ENCODE measurements around the gene RPH3AL.
"Not testable (repeated sequence)": the region's sequence is repeated elsewhere in the genome, so short reads cannot be mapped to it uniquely, and the experiment has no call there.

RPH3AL gene

GRCh38 chr17:234994-235830 is 117.4 kb downstream of the RPH3AL start:
- not testable (repeated sequence) for DNase-seq

GRCh38 chr17:234163-234993 is 118.2 kb downstream of the RPH3AL start:
- DNase-seq, result not testable (repeated sequence)

DNA sequence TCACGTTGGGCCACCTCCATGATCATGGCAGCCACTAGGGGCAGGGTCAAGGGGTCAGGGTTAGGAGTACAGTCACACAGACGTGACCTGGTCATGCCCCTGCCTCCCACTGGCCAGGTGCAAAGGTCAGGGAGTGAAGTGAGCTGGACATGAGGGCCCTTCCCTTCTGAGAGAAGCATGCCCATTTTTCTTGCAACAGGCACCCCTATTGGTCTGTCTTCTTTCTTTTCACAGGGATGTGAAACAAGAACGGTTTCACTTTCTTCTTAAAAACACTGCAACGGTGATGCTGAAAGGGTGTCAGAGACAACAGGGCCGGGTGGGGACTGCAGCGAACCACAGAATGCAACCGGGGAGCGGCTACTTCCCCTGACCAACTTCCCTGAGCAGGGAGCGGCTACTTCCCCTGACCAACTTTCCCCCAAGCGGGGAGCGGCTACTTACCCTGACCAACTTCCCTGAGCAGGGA is 119.1 kb downstream of the RPH3AL start:
- DNase-seq, result no peak

DNA sequence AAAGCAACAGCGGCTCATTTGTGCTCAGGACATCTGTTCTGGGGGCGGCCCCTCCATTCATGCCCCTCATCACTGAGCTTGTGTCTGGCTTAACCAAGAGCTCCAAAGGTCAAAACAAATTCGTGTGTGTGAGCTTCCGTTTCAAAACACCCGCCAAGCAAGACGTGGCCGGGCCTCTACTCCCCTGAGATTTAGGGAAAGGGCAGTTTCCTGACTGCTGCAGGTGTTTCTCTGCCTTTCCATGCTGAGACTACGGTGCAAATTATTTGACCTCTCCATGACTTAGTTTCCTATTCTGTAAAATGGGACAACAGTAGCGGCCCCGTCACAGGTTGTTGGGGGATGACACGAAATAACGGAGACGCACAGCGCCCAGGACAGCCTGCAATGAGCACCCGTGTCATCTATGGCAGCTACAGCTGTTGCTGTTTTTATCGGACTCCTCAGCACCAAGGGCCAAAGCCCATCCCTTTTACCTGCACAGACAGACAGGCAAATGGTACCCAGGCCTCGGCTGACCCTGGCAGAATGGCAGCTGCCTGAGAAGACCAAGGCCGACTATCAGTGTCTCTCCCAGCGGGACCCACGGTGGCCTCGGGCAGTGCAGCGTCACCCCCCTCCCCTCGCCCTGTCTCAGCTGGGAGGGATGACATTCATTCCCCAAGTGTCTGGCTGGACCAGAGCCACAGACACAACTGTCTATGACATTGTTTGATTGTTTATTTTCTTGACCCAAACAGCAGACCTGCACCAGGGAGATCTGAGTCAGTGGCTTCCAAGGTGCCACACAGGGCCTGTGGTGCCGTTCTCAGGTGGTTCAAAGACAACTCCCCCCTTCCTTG is 120.4 kb downstream of the RPH3AL start:
- DNase-seq, result no peak

DNA sequence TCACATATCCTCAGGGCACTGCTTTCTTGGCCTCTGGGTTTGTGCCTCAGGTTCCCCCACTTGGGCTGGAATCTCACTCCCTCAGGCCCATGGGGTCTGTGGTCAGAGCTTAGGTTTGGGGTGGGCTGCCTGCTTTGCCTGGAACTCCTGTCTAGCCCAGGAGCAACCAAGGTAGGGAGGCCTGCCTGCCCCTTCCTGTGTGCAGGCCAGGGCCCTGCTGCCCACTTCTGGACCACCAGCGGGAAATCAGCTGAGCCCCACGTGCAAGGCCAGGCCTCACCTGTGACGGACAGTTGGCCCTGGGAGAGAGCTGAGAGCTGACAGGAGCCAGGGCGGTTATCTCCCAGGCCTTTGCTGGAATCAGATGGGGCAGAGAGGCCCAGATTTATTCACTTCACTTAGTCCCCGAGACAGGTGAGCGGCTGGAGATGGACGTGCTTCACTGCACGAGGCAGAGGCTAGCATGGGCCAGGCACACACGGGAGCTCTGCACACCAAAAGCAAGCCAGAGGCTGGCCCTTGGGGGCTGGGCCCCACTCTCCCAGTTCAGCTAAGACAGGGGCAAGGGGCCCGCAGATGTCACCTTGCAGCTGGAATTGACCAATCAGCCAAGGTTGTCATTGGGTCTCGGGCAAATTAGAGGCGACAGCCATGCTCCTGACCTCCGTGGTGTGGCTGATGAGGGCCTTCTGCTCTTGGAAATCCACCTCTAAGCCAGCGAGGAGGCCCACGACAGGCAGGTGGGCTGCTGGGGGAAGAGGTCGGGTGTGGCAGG is 121.2 kb downstream of the RPH3AL start:
- no peak for DNase-seq

DNA sequence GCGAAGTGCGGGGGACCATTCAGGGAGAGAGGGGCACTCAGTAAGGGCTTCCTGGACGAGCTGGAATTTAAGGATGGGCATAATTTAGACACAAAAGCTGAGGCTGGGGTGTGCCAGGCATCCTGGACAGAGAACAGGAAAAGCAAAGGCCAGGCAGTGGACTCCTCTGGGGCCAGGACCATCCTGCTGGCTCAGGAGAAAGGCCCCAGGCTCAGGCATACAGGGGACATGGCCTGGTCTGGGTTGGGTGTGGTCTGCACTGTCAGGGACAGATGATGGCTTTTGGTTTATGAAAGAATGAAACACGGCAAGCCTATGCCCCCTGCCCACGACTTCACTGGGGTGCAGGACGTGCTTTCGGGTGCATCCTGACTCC is 122.2 kb downstream of the RPH3AL start:
- no peak for DNase-seq

GRCh38 chr17:229709-230394 is 122.8 kb downstream of the RPH3AL start:
- DNase-seq, result no peak

- no peak for DNase-seq
Measured at GRCh38 chr17:228951-229708, 123.5 kb downstream of the RPH3AL start.

GRCh38 chr17:227946-228615 is 124.5 kb downstream of the RPH3AL start:
- no peak for DNase-seq

DNA sequence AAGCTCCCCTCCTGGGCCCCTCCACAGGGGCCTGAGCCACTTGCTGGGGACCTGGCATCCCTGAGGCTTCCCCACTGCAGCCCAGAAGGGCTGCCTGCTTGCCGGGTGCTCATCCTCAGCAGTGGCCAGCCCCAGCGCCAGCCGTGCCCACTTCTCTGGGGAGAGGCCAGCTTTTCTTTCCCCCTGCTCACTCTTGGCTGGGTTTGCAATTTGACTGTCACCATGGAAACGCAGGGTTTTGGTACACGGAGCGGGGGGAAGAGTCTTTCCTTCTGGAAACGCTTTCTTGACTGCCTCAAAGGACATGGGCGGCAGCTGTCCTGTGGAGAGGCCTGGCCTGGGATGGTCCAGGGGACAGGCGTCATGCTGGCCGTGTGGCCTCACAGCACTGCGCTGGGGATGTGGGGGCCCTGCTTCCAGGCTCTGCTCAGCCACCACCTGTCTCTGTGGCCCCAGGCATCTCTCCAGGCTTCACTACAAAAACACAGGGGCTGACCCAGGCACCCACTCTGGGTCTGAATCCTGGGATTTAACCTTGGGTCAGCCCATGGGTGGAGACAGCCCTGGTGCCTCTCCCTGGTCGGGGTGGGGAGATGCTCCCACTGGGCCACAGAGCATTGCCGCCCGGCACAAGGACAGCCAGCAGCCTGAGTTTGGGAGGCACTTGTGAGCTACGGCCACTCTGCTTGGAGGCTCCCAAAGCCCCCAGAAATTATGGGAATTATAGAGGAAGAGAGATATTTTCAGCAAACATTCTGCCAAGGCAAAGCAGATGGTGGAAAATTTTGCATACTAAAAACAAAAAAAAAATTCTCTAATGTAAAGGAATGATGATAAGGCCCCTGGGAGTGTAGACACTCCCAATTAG is 125.3 kb downstream of the RPH3AL start:
- DNase-seq, result no peak

DNA sequence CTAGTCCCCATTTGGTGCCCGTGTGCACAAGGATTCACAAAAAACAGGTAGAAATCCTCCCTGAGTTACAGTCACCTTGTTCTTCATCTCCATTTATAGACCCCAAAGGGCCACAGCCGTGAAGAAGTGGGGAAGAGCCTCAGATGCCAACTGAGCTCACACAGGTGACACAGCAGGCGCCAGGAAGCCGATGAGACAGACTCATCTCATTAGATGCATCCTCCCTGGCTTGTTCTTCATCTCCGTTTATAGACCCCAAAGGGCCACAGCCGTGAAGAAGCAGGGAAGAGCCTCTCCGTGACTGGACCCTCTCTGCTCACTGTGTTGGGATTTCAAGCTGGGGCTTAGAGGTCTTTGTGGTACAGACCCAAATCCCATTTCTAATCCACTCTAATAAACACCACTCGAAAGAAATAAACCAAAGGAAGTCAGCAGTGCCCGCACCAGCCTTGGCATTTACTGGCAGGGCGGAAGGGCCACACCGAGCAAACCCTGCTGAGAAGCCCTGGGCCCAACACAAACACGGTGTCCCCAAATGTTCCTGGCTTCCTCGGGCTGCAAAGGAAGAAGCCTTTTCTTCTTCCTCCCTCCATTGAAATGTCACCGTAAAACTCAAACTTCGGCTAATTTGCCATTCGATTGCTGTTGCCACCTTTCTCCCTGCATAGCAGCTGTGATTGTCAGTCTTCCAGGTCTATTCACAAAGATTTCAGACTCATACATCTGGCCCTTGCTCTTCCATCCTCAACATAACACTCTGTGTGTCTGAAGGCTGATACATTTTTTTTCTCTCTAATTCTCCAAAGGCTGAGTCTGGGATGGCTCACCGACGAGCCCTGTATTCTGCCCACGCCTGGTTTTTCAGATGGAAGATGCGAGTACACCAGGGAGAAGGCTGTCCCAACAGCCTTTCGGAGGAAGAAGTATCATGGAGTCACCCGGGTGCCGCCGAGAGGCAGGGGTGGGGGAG is 126.2 kb downstream of the RPH3AL start:
- DNase-seq, result no peak

DNA sequence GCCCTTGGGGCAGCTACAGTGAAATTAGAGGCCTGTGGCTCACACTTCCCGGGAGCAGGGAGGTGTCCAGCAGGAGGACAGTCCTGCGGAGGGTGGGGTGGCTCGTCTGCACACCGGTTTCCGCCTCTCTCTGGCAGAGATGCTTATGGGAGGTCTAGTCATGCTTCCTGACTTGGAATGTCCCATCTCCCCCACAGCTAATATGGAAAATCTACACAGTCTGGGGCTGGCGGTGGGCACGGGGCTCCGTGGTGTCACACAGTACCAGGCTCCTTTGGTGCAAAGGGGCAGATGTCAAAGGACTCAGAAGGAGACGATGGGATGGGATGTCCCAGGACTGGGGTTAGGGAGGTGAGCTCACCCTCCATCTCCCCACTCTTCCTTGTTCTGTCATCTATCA is 127.1 kb downstream of the RPH3AL start:
- DNase-seq, result no peak

- not testable (repeated sequence) for DNase-seq
Measured at GRCh38 chr17:224576-224975, 128.0 kb downstream of the RPH3AL start.

DNA sequence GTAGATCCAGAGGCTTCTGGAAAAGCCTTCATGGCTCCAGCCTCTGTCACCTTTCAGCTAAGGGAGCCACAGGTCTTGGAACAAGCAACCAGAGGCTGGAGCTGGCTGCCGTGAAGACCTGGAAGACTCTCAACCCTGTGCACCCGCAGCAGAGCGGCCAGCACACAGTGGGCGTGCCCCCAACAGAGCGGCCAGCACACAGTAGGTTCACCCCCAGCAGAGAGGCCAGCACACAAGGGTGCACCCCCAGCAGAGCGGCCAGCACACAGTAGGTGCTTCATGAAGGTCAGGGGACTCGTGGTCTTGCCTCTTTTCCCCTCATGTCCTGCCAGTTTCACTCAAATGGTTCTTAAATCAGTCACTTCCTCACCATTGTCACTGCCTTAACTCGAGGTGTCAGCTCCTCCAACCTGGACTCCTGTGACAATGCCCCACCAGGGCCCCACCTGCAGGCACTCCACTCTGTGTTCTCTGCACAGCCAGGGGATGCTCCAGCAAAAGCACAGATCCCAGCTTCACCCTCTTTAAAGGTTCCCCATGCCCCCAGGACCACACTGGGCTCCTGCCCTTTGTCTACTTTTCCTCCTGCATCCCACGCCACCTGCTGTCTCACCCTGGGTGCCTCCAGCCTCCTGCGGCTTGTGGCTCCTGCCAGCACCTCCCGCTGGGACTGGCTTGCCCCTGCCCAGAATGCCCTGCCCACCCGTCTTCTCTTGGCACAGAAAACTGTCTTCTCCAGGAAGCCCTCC is 128.7 kb downstream of the RPH3AL start:
- no peak for DNase-seq

GRCh38 chr17:222172-222571 is 130.4 kb downstream of the RPH3AL start:
- DNase-seq, result no peak

GRCh38 chr17:219696-220095 is 132.9 kb downstream of the RPH3AL start:
- no peak for DNase-seq

GRCh38 chr17:218432-219110 is 134.0 kb downstream of the RPH3AL start:
- DNase-seq, result no peak
